ACC112 (cell line): ENCODE data around the gene COMTD1.
"Not testable (repeated sequence)": the region's sequence is repeated elsewhere in the genome, so short reads cannot be mapped to it uniquely, and the experiment has no call there.

Experiments used
- H2AFZ ChIP-seq: fragments of 200-600 bp; sonication (generic); one replicate; pipeline ENCODE4 v1.6.0; 2017; ENCODE audit warnings: antibody characterized with exemption, low read length; ENCODE audit not compliant: unreplicated experiment
- H3K27ac ChIP-seq: fragments of 200-600 bp; sonication (generic); 2 replicates; pipeline ENCODE4 v1.5.1; 2014; ENCODE audit warnings: low read depth, mild to moderate bottlenecking, antibody characterized with exemption, low read length, moderate library complexity
- H3K27me3 ChIP-seq: fragments of 200-600 bp; sonication (generic); 2 replicates; pipeline ENCODE4 v1.6.1; 2014; ENCODE audit warnings: mild to moderate bottlenecking, antibody characterized with exemption, low read length, moderate library complexity, mixed read lengths; ENCODE audit not compliant: insufficient read depth
- H3K36me3 ChIP-seq: fragments of 200-600 bp; sonication (generic); 2 replicates; pipeline ENCODE4 v1.6.1; 2016; ENCODE audit warnings: mild to moderate bottlenecking, antibody characterized with exemption, low read length, moderate library complexity, mixed read lengths; ENCODE audit not compliant: insufficient read depth
- H3K4me1 ChIP-seq: fragments of 200-600 bp; sonication (generic); one replicate; pipeline ENCODE4 v1.6.1; 2016; ENCODE audit warnings: low read length, mixed read lengths; ENCODE audit not compliant: insufficient read depth, unreplicated experiment, control insufficient read depth
- H3K4me3 ChIP-seq: fragments of 200-600 bp; sonication (generic); 2 replicates; pipeline ENCODE4 v1.5.1; 2014; ENCODE audit warnings: mild to moderate bottlenecking, low read depth, low read length
- H3K79me2 ChIP-seq: fragments of 200-600 bp; sonication (generic); one replicate; pipeline ENCODE4 v1.6.0; 2016; ENCODE audit warnings: low read length; ENCODE audit not compliant: control insufficient read depth, unreplicated experiment, insufficient read depth

The COMTD1 gene

DNA sequence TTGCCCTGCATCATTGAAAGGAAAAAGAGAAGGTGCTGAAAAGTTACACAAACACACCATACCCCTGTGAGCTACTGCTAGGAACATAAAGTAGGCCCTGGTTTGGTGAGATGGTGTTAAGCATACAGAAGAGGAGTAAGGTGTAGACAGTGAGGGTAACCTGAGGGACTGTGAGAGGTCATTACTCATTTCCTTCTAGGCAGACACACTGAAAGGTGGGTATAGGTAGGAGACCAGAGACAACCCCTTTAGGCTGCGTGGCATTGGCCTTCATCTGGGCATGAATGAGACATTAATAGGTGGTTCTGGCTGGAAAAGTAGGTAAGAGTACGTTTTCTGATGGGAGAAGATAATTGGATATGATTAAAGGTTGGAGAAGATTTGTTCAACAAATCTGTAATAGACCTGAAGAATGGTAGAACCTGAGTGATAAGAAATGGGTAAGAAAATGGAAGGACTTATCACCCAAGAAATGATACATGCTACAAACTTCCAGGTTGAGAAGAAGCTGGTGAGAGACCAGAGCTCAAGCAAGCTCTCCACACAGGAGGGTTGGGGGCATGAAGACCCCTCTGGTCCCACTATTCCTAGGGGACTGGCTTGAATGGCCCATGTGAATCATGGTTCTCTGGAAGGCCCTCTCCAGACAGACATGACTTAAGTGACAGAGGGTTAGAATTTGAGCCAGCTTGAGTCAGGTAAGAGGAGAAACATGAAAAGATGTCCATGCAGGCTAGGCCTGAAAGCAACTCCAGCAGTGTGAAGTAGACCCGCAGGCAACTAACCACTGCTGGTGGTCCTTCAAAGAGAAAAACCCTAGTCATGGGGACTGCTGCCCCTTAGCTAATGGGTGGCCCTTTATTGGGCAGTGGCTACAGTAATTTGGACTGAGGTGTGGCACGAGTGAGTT lies 3.8 kb downstream of the COMTD1 start:
- H3K79me2 ChIP-seq = peaks cover 28% of the 10 kb centered on the region
- H3K4me3 ChIP-seq = no peak overlapping the region
- H2AFZ ChIP-seq = no peak overlapping the region
- peaks cover 18% of the 10 kb centered on the region for H3K36me3 ChIP-seq
- H3K27me3 ChIP-seq = no peaks in the 10 kb centered on the region
- no peak overlapping the region for H3K27ac ChIP-seq
- peaks cover 31% of the 10 kb centered on the region for H3K4me1 ChIP-seq

DNA sequence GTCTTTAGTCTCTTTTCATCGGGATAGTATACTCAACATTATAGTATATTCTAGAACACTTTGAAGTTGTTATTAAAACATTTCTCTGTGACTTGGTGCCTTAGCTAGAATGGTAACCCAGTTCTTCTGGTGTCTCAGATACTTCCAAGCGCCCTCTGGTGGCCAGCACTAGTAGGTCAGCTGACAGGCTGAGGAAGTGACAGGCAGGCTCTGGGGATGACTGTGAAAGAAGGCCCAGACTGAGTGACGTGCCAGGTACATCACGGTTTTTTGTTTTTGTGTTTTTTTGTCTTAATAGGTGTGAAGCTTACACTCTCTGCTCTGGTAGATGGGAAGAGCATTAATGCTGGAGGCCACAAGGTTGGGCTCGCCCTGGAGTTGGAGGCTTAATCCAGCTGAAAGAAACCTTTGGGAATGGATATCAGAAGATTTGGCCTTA lies 5.1 kb downstream of the COMTD1 start:
- Histone ChIP-seq H3K4me3 (no peak overlapping the region), H3K4me1 (peaks cover 41% of the 10 kb centered on the region), H3K27ac (peak overlapping the region; percentile 29), H3K36me3 (peaks cover 18% of the 10 kb centered on the region), H2AFZ (no peak overlapping the region), H3K27me3 (no peaks in the 10 kb centered on the region), H3K79me2 (peaks cover 40% of the 10 kb centered on the region)

DNA sequence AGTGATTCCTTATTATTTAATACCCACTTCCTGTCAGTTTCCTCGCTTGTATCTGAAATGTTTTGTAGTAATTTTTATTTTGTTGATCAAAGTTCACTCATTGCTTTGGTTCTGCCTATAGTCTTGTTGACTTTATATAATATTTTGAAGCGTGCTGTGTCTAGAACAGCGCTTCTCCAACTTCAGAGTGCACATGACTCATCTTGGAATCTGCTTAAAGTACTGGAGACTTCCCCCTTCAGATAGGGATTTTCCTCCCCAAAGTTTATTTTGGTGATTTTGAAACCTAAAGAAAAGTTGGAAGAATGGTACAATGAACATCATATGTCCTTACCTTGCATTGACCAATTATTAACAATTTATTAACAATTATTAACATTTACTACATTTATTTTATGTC lies 5.8 kb downstream of the COMTD1 start:
- Histone ChIP-seq H3K27me3 (no peaks in the 10 kb centered on the region), H3K4me3 (no peak overlapping the region), H3K27ac (peak overlapping the region; percentile 29), H3K36me3 (peaks cover 18% of the 10 kb centered on the region), H3K4me1 (peaks cover 46% of the 10 kb centered on the region), H2AFZ (no peak overlapping the region), H3K79me2 (peaks cover 40% of the 10 kb centered on the region)

- Histone ChIP-seq H3K27me3 (no peaks in the 10 kb centered on the region), H2AFZ (no peak overlapping the region), H3K36me3 (peaks cover 18% of the 10 kb centered on the region), H3K4me1 (peaks cover 57% of the 10 kb centered on the region), H3K79me2 (peaks cover 46% of the 10 kb centered on the region), H3K27ac (peak overlapping the region; percentile 29), H3K4me3 (no peak overlapping the region)
Observed at GRCh38 chr10:75228834-75229233, 6.9 kb downstream of the COMTD1 start.

- no peak overlapping the region for H3K4me3 ChIP-seq
- H3K79me2 ChIP-seq = peaks cover 51% of the 10 kb centered on the region
- peak overlapping the region; percentile 29; the same call in 1 of the 2 replicates for H3K27ac ChIP-seq
- H3K36me3 ChIP-seq = peaks cover 21% of the 10 kb centered on the region
- no peak overlapping the region for H2AFZ ChIP-seq
- no peaks in the 10 kb centered on the region for H3K27me3 ChIP-seq
- peaks cover 63% of the 10 kb centered on the region for H3K4me1 ChIP-seq
Observed at GRCh38 chr10:75228278-75228677, 7.5 kb downstream of the COMTD1 start.

GRCh38 chr10:75226656-75227055 lies 9.1 kb downstream of the COMTD1 start:
- Histone ChIP-seq H3K27ac (peak overlapping the region; percentile 77), H3K27me3 (no peaks in the 10 kb centered on the region), H3K4me1 (peaks cover 71% of the 10 kb centered on the region), H3K36me3 (peaks cover 20% of the 10 kb centered on the region), H3K4me3 (no peak overlapping the region), H2AFZ (no peak overlapping the region), H3K79me2 (peaks cover 62% of the 10 kb centered on the region)

- H3K4me3 ChIP-seq = peak overlapping the region; percentile 51
- H2AFZ ChIP-seq = no peak overlapping the region
- peaks cover 62% of the 10 kb centered on the region for H3K79me2 ChIP-seq
- peaks cover 71% of the 10 kb centered on the region for H3K4me1 ChIP-seq
- no peaks in the 10 kb centered on the region for H3K27me3 ChIP-seq
- peaks cover 14% of the 10 kb centered on the region for H3K36me3 ChIP-seq
- peak overlapping the region; percentile 77 for H3K27ac ChIP-seq
Observed at GRCh38 chr10:75226095-75226494, 9.7 kb downstream of the COMTD1 start.

DNA sequence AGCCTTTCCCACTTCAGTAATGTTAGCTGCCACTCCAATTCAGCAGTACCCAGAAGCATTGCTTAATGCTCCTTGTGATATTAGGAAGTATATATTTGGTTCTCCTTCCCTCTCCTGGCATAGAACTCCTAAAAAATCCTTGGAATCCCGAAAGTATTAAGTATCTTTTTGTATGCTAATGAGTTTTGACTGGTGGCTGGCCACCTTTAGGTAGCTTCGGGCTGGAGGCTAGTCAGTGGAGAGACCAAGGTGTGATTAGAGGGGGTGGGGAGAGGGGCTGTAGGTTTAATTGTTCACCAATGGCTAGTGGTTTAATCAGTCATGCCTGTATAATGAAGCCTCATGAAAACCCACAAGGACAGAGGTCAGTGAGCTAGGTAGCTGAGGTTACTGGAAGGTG lies 12.2 kb downstream of the COMTD1 start:
- no peak overlapping the region for H2AFZ ChIP-seq
- H3K36me3 ChIP-seq = peaks cover 24% of the 10 kb centered on the region
- peak overlapping the region; percentile 77 for H3K27ac ChIP-seq
- H3K4me3 ChIP-seq = no peak overlapping the region
- peaks cover 51% of the 10 kb centered on the region for H3K4me1 ChIP-seq
- H3K79me2 ChIP-seq = peaks cover 65% of the 10 kb centered on the region
- H3K27me3 ChIP-seq = no peaks in the 10 kb centered on the region

DNA sequence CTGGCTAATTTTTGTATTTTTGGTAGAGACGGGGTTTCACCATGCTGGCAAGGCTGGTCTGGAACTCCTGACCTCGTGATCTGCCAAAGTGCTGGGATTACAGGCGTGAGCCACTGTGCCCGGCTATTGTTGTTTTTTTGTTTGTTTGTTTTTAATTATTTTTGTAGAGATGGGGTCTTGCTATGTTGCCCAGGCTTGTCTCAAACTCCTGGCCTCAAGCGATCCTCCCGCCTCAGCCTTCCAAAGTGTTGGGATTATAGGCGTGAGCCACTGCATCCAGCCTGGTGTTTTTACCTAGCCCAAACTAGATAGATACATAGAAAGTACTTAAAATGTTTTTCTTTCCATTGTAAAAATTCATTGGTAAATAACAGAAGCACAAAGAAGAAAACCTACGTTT lies 14.3 kb downstream of the COMTD1 start:
- Histone ChIP-seq H3K79me2 (peaks cover 67% of the 10 kb centered on the region), H3K4me1 (peaks cover 41% of the 10 kb centered on the region), H3K36me3 (peaks cover 42% of the 10 kb centered on the region)
- not testable (repeated sequence) for H2AFZ ChIP-seq, H3K27me3 ChIP-seq, H3K27ac ChIP-seq, H3K4me3 ChIP-seq

DNA sequence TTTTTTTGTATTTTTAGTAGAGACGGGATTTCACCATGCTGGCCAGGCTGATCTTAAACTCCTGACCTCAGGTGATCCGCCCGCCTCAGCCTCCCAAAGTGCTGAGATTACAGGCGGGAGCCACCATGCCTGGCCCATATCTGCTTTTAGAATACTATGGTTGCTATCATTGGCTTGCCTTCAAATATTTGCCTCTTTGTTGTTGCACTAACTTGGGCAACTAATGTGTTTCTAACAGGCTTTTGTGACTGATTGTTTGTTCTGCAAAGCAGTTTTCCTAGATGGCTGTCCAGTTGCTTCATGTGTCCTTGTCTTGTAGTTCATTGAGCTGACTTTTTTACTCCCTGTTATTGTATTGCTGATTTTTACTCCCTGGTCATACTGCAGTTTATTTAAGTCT lies 15.5 kb downstream of the COMTD1 start:
- H2AFZ ChIP-seq = no peak overlapping the region
- peaks cover 50% of the 10 kb centered on the region for H3K36me3 ChIP-seq
- peaks cover 42% of the 10 kb centered on the region for H3K4me1 ChIP-seq
- H3K4me3 ChIP-seq = no peak overlapping the region
- H3K27ac ChIP-seq = no peak overlapping the region
- no peaks in the 10 kb centered on the region for H3K27me3 ChIP-seq
- H3K79me2 ChIP-seq = peaks cover 72% of the 10 kb centered on the region

DNA sequence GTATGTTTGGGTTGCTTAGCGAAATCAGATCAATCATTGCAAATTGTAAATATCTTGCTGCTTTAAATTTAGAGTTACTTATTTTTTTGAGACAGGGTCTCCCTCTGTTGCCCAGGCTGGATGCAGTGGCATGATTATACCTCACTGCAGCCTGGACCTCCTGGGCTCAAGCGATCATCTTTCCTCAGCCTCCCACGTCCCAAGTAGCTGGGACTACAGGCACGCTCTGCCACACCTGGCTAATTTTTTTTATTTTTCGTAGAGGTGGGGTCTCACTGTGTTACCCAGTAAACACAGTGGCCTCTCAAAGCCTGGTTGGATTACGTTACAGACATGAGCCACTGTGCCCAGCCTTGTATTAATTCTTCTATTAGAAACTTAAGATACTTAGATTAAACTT lies 23.4 kb downstream of the COMTD1 start:
- peaks cover 61% of the 10 kb centered on the region for H3K79me2 ChIP-seq
- peak overlapping the region; percentile 79 for H3K4me3 ChIP-seq
- H3K27ac ChIP-seq = no peak overlapping the region
- no peak overlapping the region for H2AFZ ChIP-seq
- H3K27me3 ChIP-seq = no peaks in the 10 kb centered on the region
- peaks cover 35% of the 10 kb centered on the region for H3K36me3 ChIP-seq
- peaks cover 38% of the 10 kb centered on the region for H3K4me1 ChIP-seq
